ENCODE results near the gene UBE2E2.

Gene UBE2E2

DNA sequence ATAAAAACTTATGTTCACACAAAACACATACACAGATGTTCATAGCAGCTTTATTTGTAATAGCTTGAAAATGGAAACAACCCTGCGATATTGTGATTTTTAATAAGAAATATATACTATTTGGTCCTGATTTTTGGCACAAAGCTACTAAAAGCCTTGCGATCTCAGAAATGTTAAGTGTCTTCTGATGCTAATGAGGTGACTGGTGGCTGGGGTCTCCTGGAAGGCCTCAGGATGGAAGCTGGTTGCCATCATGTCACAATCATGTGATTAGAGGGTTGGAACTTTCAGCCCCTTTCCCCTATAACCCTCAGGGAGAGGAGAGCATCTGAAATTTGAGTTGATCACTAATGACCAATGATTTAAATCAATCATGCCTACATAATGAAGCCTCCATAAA, 324.2 kb downstream of the UBE2E2 start:
- Histone ChIP-seq H3K27me3 (replicated peaks; ENCODE audit: control insufficient read depth, insufficient read depth, low read length) (no peaks in the 10 kb centered on the region), H3K4me3 (replicated peaks; ENCODE audit: low read depth, low read length) (no peak overlapping the region), H3K36me3 (ENCODE audit: control insufficient read depth, insufficient read depth, low read length) (no peaks in the 10 kb centered on the region)
- no peak for DNase-seq (ENCODE audit: extremely low read depth, insufficient read length)
- TF ChIP-seq, protein P1, sequence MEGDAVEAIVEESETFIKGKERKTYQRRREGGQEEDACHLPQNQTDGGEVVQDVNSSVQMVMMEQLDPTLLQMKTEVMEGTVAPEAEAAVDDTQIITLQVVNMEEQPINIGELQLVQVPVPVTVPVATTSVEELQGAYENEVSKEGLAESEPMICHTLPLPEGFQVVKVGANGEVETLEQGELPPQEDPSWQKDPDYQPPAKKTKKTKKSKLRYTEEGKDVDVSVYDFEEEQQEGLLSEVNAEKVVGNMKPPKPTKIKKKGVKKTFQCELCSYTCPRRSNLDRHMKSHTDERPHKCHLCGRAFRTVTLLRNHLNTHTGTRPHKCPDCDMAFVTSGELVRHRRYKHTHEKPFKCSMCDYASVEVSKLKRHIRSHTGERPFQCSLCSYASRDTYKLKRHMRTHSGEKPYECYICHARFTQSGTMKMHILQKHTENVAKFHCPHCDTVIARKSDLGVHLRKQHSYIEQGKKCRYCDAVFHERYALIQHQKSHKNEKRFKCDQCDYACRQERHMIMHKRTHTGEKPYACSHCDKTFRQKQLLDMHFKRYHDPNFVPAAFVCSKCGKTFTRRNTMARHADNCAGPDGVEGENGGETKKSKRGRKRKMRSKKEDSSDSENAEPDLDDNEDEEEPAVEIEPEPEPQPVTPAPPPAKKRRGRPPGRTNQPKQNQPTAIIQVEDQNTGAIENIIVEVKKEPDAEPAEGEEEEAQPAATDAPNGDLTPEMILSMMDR (IDR thresholded peaks at IDR 0.05; ENCODE audit: insufficient read depth, low read length, poor library complexity, severe bottlenecking): no peak

GRCh38 chr3:23533596-23533995, 330.5 kb downstream of the UBE2E2 start:
- H3K4me3 ChIP-seq (replicated peaks; ENCODE audit: low read depth, low read length): no peak overlapping the region
- TF ChIP-seq, protein P1 (IDR thresholded peaks at IDR 0.05; ENCODE audit: insufficient read depth, low read length, poor library complexity, severe bottlenecking): no peak
- H3K27me3 ChIP-seq (replicated peaks; ENCODE audit: control insufficient read depth, insufficient read depth, low read length): no peaks in the 10 kb centered on the region
- H3K36me3 ChIP-seq (ENCODE audit: control insufficient read depth, insufficient read depth, low read length): no peaks in the 10 kb centered on the region
- no peak for DNase-seq (ENCODE audit: extremely low read depth, insufficient read length)

DNA sequence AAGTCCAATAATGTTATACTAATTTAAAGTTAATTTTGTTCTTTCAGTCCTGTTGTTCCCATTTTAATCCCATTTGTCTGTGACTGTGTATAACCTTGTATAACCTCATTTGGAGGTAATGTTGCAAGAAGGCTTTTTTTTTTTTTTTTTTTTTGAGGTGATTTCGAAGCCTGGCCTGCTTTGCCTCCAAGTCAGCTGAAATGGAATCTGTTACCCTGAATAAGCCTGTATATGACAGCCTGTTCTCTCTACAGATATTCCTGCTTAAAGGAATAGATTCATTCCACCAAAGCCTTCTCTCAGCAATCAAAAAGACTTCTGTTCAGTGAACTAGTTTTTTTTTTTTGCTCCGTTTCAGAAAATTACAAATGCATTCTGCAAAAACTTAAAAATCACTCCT, 330.9 kb downstream of the UBE2E2 start:
- Histone ChIP-seq H3K4me3 (replicated peaks; ENCODE audit: low read depth, low read length) (no peak overlapping the region), H3K36me3 (ENCODE audit: control insufficient read depth, insufficient read depth, low read length) (no peaks in the 10 kb centered on the region), H3K27me3 (replicated peaks; ENCODE audit: control insufficient read depth, insufficient read depth, low read length) (no peaks in the 10 kb centered on the region)
- TF ChIP-seq, protein P1 (IDR thresholded peaks at IDR 0.05; ENCODE audit: insufficient read depth, low read length, poor library complexity, severe bottlenecking): no peak
- no peak for DNase-seq (ENCODE audit: extremely low read depth, insufficient read length)

DNA sequence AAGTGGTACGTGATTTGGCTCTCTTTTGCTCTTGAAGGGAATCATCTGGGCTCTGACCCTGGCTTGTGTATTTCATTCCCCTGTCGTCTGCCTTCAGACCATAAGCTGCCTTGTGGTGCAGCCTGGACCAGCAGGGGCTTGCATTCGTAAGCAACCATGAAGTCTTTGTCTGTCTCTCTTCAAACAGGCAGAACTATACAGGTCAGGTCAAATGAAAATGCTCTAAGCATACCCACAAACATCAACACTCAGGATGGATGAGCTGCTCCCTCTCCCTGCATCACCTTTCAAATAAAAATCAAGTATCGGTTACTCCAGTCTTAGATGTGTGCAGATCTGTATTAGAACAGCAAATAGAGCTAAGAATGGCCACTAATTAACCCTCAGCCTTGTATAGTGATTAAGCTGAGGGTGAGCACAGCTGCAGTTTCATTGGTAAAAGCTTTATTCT, 334.0 kb downstream of the UBE2E2 start:
- H3K36me3 ChIP-seq (ENCODE audit: control insufficient read depth, insufficient read depth, low read length): no peaks in the 10 kb centered on the region
- H3K4me3 ChIP-seq (replicated peaks; ENCODE audit: low read depth, low read length): no peak overlapping the region
- no peaks in the 10 kb centered on the region for H3K27me3 ChIP-seq (replicated peaks; ENCODE audit: control insufficient read depth, insufficient read depth, low read length)
- DNase-seq (ENCODE audit: extremely low read depth, insufficient read length): no peak
- TF ChIP-seq, protein P1 (IDR thresholded peaks at IDR 0.05; ENCODE audit: insufficient read depth, low read length, poor library complexity, severe bottlenecking): no peak

GRCh38 chr3:23539185-23539584, 336.1 kb downstream of the UBE2E2 start:
- Histone ChIP-seq H3K36me3 (ENCODE audit: control insufficient read depth, insufficient read depth, low read length) (no peaks in the 10 kb centered on the region), H3K4me3 (replicated peaks; ENCODE audit: low read depth, low read length) (no peak overlapping the region), H3K27me3 (replicated peaks; ENCODE audit: control insufficient read depth, insufficient read depth, low read length) (no peaks in the 10 kb centered on the region)
- TF ChIP-seq, protein P1 (IDR thresholded peaks at IDR 0.05; ENCODE audit: insufficient read depth, low read length, poor library complexity, severe bottlenecking): no peak
- DNase-seq (ENCODE audit: extremely low read depth, insufficient read length): no peak

DNA sequence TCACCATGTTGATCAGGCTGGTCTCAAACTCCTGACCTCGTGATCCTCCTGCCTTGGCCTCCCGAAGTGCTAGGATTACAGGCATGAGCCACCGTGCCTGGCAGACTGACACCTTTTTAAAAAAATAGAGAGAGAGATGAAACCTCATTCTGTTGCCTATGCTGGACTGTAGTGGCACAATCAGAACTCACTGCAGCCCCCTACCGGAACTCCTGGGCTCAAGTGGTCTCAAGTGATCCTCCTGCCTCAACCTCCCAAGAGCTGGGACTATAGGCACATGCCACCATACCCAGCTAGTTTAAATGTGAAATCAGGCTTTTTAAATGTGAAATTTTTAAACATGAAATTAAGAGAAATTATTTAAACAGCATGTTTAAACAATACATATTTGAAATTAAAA, 337.5 kb downstream of the UBE2E2 start:
- TF ChIP-seq, protein P1 (IDR thresholded peaks at IDR 0.05; ENCODE audit: insufficient read depth, low read length, poor library complexity, severe bottlenecking): no peak
- Histone ChIP-seq H3K4me3 (replicated peaks; ENCODE audit: low read depth, low read length) (no peak overlapping the region), H3K27me3 (replicated peaks; ENCODE audit: control insufficient read depth, insufficient read depth, low read length) (no peaks in the 10 kb centered on the region), H3K36me3 (ENCODE audit: control insufficient read depth, insufficient read depth, low read length) (no peaks in the 10 kb centered on the region)
- DNase-seq (ENCODE audit: extremely low read depth, insufficient read length): no peak

Measured in GM06990 (cell line).